Measurements from ENCODE around the gene GALNT14.

The GALNT14 gene

GRCh38 chr2:30883822-30884221 is 254.4 kb downstream of the GALNT14 start:
- H3K18ac ChIP-seq (ENCODE audit: low read depth in 1 of 2, low read length in 2 of 2), result no peak overlapping the region
- H3K9me3 ChIP-seq (ENCODE audit: control insufficient read depth, low read length), result no peaks in the 10 kb centered on the region
- H3K9ac ChIP-seq (ENCODE audit: low read length), result no peak overlapping the region
- no peak for DNase-seq
- H3K36me3 ChIP-seq (ENCODE audit: control insufficient read depth in 1 of 2, insufficient read depth in 2 of 2, low read depth in 1 of 2, low read length in 2 of 2), result no peaks in the 10 kb centered on the region
- peaks cover 10 to 17% of the 10 kb centered on the region in 2 experiments for H3K27me3 ChIP-seq (ENCODE audit: control insufficient read depth in 1 of 2, insufficient read depth in 1 of 2, low read length in 2 of 2)
- no peak overlapping the region for H4K8ac ChIP-seq (ENCODE audit: low read length)
- H3K4me2 ChIP-seq (ENCODE audit: low read length, poor library complexity, severe bottlenecking), result no peak overlapping the region
- H2BK5ac ChIP-seq (ENCODE audit: low read depth, low read length, poor library complexity, severe bottlenecking), result no peak overlapping the region
- no peak overlapping the region for H4K91ac ChIP-seq (ENCODE audit: low read length)
- no peak overlapping the region for H2BK15ac ChIP-seq (ENCODE audit: low read depth, poor library complexity, severe bottlenecking)
- H2BK120ac ChIP-seq (ENCODE audit: low read depth, low read length), result no peak overlapping the region
- no peak overlapping the region for H2AFZ ChIP-seq (ENCODE audit: low read depth, low read length)
- H3K4me3 ChIP-seq (ENCODE audit: insufficient read depth in 1 of 2, low read depth in 1 of 2, low read length in 2 of 2), result no peak overlapping the region
- WGBS, result 13% methylated on average over 1 of the region's 3 CpGs
- no peak overlapping the region for H2BK12ac ChIP-seq (ENCODE audit: low read length in 2 of 2)
- H3K4ac ChIP-seq (ENCODE audit: low read depth in 1 of 2, low read length in 2 of 2), result no peak overlapping the region
- H3K27ac ChIP-seq (ENCODE audit: low read length, poor library complexity, severe bottlenecking), result no peak overlapping the region
- H3K23ac ChIP-seq (ENCODE audit: low read length in 2 of 2), result no peak overlapping the region
- H3K4me1 ChIP-seq (ENCODE audit: control insufficient read depth, insufficient read depth, low read depth, low read length), result no peaks in the 10 kb centered on the region
- H3K14ac ChIP-seq (ENCODE audit: low read length in 2 of 2), result no peak overlapping the region
- H2AK5ac ChIP-seq (ENCODE audit: low read length, severe bottlenecking), result no peak overlapping the region
- no peaks in the 10 kb centered on the region for H3K79me1 ChIP-seq (replicated peaks; ENCODE audit: low read length, poor library complexity, severe bottlenecking)

GRCh38 chr2:30883184-30883583 is 255.1 kb downstream of the GALNT14 start:
- H4K8ac ChIP-seq (ENCODE audit: low read length), result no peak overlapping the region
- H3K4me2 ChIP-seq (ENCODE audit: low read length, poor library complexity, severe bottlenecking), result no peak overlapping the region
- no peaks in the 10 kb centered on the region for H3K9me3 ChIP-seq (ENCODE audit: control insufficient read depth, low read length)
- H3K23ac ChIP-seq (ENCODE audit: low read length in 2 of 2), result no peak overlapping the region
- no peaks in the 10 kb centered on the region for H3K36me3 ChIP-seq (ENCODE audit: control insufficient read depth in 1 of 2, insufficient read depth in 2 of 2, low read depth in 1 of 2, low read length in 2 of 2)
- no peak overlapping the region for H3K18ac ChIP-seq (ENCODE audit: low read depth in 1 of 2, low read length in 2 of 2)
- no peak overlapping the region for H3K9ac ChIP-seq (ENCODE audit: low read length)
- H2BK12ac ChIP-seq (ENCODE audit: low read length in 2 of 2), result no peak overlapping the region
- H3K27ac ChIP-seq (ENCODE audit: low read length, poor library complexity, severe bottlenecking), result no peak overlapping the region
- no peak for DNase-seq
- no peak overlapping the region for H2BK15ac ChIP-seq (ENCODE audit: low read depth, poor library complexity, severe bottlenecking)
- H3K14ac ChIP-seq (ENCODE audit: low read length in 2 of 2), result no peak overlapping the region
- H3K4me1 ChIP-seq (ENCODE audit: control insufficient read depth, insufficient read depth, low read depth, low read length), result no peaks in the 10 kb centered on the region
- 52% methylated on average over 4 of the region's 4 CpGs for WGBS
- H2BK5ac ChIP-seq (ENCODE audit: low read depth, low read length, poor library complexity, severe bottlenecking), result no peak overlapping the region
- no peak overlapping the region for H3K4ac ChIP-seq (ENCODE audit: low read depth in 1 of 2, low read length in 2 of 2)
- H2AFZ ChIP-seq (ENCODE audit: low read depth, low read length), result no peak overlapping the region
- H3K79me1 ChIP-seq (replicated peaks; ENCODE audit: low read length, poor library complexity, severe bottlenecking), result no peaks in the 10 kb centered on the region
- no peak overlapping the region for H3K4me3 ChIP-seq (ENCODE audit: insufficient read depth in 1 of 2, low read depth in 1 of 2, low read length in 2 of 2)
- H3K27me3 ChIP-seq (ENCODE audit: control insufficient read depth in 1 of 2, insufficient read depth in 1 of 2, low read length in 2 of 2), result peaks cover 11 to 17% of the 10 kb centered on the region in 2 experiments
- H2AK5ac ChIP-seq (ENCODE audit: low read length, severe bottlenecking), result no peak overlapping the region
- no peak overlapping the region for H2BK120ac ChIP-seq (ENCODE audit: low read depth, low read length)
- no peak overlapping the region for H4K91ac ChIP-seq (ENCODE audit: low read length)

DNA sequence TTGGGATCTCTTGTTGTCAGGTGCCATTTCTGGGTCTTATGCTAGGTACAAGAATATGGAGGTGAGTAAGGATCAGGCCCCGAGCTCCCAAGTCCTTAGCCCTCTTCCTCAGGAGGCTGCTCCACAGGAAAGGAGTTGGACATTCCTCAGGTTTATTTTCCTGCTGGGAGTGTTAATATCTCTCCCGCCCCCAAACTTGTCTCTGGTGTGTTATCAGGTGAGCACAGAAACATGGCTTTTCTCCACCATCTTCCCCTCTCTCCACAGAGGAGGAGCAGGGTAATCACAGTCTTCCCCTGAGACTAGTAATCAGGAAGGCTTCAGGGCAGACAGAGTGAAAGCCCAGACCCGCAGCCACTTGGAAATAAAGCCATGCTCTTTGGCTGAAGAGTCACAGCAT is 257.7 kb downstream of the GALNT14 start:
- H3K4me1 ChIP-seq (ENCODE audit: control insufficient read depth, insufficient read depth, low read depth, low read length), result no peaks in the 10 kb centered on the region
- H4K91ac ChIP-seq (ENCODE audit: low read length), result no peak overlapping the region
- H2BK120ac ChIP-seq (ENCODE audit: low read depth, low read length), result no peak overlapping the region
- H4K8ac ChIP-seq (ENCODE audit: low read length), result no peak overlapping the region
- no peak overlapping the region for H3K4me3 ChIP-seq (ENCODE audit: insufficient read depth in 1 of 2, low read depth in 1 of 2, low read length in 2 of 2)
- H2BK12ac ChIP-seq (ENCODE audit: low read length in 2 of 2), result no peak overlapping the region
- no peak for DNase-seq
- H2AFZ ChIP-seq (ENCODE audit: low read depth, low read length), result no peak overlapping the region
- H3K79me1 ChIP-seq (replicated peaks; ENCODE audit: low read length, poor library complexity, severe bottlenecking), result no peaks in the 10 kb centered on the region
- no peaks in the 10 kb centered on the region for H3K36me3 ChIP-seq (ENCODE audit: control insufficient read depth in 1 of 2, insufficient read depth in 2 of 2, low read depth in 1 of 2, low read length in 2 of 2)
- H3K27ac ChIP-seq (ENCODE audit: low read length, poor library complexity, severe bottlenecking), result no peak overlapping the region
- H3K27me3 ChIP-seq (ENCODE audit: control insufficient read depth in 1 of 2, insufficient read depth in 1 of 2, low read length in 2 of 2), result peaks cover 10 to 12% of the 10 kb centered on the region in 2 experiments
- no peak overlapping the region for H3K4ac ChIP-seq (ENCODE audit: low read depth in 1 of 2, low read length in 2 of 2)
- no peak overlapping the region for H2BK15ac ChIP-seq (ENCODE audit: low read depth, poor library complexity, severe bottlenecking)
- H2BK5ac ChIP-seq (ENCODE audit: low read depth, low read length, poor library complexity, severe bottlenecking), result no peak overlapping the region
- H3K9ac ChIP-seq (ENCODE audit: low read length), result no peak overlapping the region
- no peak overlapping the region for H3K4me2 ChIP-seq (ENCODE audit: low read length, poor library complexity, severe bottlenecking)
- no peak overlapping the region for H3K18ac ChIP-seq (ENCODE audit: low read depth in 1 of 2, low read length in 2 of 2)
- H3K14ac ChIP-seq (ENCODE audit: low read length in 2 of 2), result no peak overlapping the region
- H3K23ac ChIP-seq (ENCODE audit: low read length in 2 of 2), result no peak overlapping the region
- 72% methylated on average over 3 of the region's 3 CpGs for WGBS
- no peak overlapping the region for H2AK5ac ChIP-seq (ENCODE audit: low read length, severe bottlenecking)
- no peaks in the 10 kb centered on the region for H3K9me3 ChIP-seq (ENCODE audit: control insufficient read depth, low read length)

DNA sequence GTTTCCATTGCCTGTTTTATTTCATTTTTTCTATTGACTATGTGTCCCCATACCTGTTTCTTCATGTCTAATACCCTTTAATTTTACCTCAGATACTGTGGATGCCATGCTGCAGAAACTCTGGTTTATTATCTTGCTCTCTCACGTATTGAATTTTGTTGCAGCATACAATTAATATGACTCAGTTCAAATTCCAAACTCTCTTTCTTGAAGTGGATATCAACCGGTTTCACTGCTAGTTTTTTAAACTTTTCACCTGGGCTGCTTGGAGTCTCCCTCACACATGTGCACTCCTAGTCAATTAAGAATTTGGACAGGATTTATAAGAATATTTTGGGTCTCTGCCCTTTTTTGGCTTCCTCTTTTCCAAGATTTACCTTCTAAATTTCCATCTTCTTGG is 260.4 kb downstream of the GALNT14 start:
- no peaks in the 10 kb centered on the region for H3K9me3 ChIP-seq (ENCODE audit: control insufficient read depth, low read length)
- no peak overlapping the region for H2AFZ ChIP-seq (ENCODE audit: low read depth, low read length)
- H3K9ac ChIP-seq (ENCODE audit: low read length), result no peak overlapping the region
- H3K4ac ChIP-seq (ENCODE audit: low read depth in 1 of 2, low read length in 2 of 2), result no peak overlapping the region
- DNase-seq, result no peak
- H3K18ac ChIP-seq (ENCODE audit: low read depth in 1 of 2, low read length in 2 of 2), result no peak overlapping the region
- H4K91ac ChIP-seq (ENCODE audit: low read length), result no peak overlapping the region
- no peak overlapping the region for H2BK12ac ChIP-seq (ENCODE audit: low read length in 2 of 2)
- H2BK15ac ChIP-seq (ENCODE audit: low read depth, poor library complexity, severe bottlenecking), result no peak overlapping the region
- no peak overlapping the region for H2AK5ac ChIP-seq (ENCODE audit: low read length, severe bottlenecking)
- H3K27ac ChIP-seq (ENCODE audit: low read length, poor library complexity, severe bottlenecking), result no peak overlapping the region
- no peak overlapping the region for H3K4me2 ChIP-seq (ENCODE audit: low read length, poor library complexity, severe bottlenecking)
- H3K4me1 ChIP-seq (ENCODE audit: control insufficient read depth, insufficient read depth, low read depth, low read length), result no peaks in the 10 kb centered on the region
- H4K8ac ChIP-seq (ENCODE audit: low read length), result no peak overlapping the region
- H3K14ac ChIP-seq (ENCODE audit: low read length in 2 of 2), result no peak overlapping the region
- no peaks in the 10 kb centered on the region for H3K79me1 ChIP-seq (replicated peaks; ENCODE audit: low read length, poor library complexity, severe bottlenecking)
- no peak overlapping the region for H2BK5ac ChIP-seq (ENCODE audit: low read depth, low read length, poor library complexity, severe bottlenecking)
- 91% methylated on average over 2 of the region's 2 CpGs for WGBS
- H3K4me3 ChIP-seq (ENCODE audit: insufficient read depth in 1 of 2, low read depth in 1 of 2, low read length in 2 of 2), result no peak overlapping the region
- no peaks in the 10 kb centered on the region for H3K36me3 ChIP-seq (ENCODE audit: control insufficient read depth in 1 of 2, insufficient read depth in 2 of 2, low read depth in 1 of 2, low read length in 2 of 2)
- H2BK120ac ChIP-seq (ENCODE audit: low read depth, low read length), result no peak overlapping the region
- H3K27me3 ChIP-seq (ENCODE audit: control insufficient read depth in 1 of 2, insufficient read depth in 1 of 2, low read length in 2 of 2), result peaks cover 11 to 14% of the 10 kb centered on the region in 2 experiments
- no peak overlapping the region for H3K23ac ChIP-seq (ENCODE audit: low read length in 2 of 2)

Measured in mesenchymal stem cell (in vitro differentiated cells and primary cell).